ENCODE data around the gene TNFRSF18.

TNFRSF18 gene
- long read RNA-seq, partial matches to known transcripts: 0 of 1 reads
- long read RNA-seq, other reads (novel, unspliced or antisense): 1 of 1 reads

- Histone ChIP-seq H3K27ac (replicated peaks) (no peak within 1 kb of the TSS), H3K4me3 (replicated peaks; ENCODE audit: insufficient read depth, low read length) (no peak within 1 kb of the TSS), H3K27me3 (ENCODE audit: insufficient read depth, poor library complexity, severe bottlenecking) (peaks cover 48% of the 10 kb centered on the region)
- DNase-seq (ENCODE audit: low read depth in 1 of 2, low spot score in 1 of 2): no peak
- TF ChIP-seq CTCF (IDR thresholded peaks at IDR 0.05; ENCODE audit: insufficient read depth, low read length) (no peak), GABPA (IDR thresholded peaks at IDR 0.05; ENCODE audit: low read depth) (no peak), SPI1 (IDR thresholded peaks at IDR 0.05; ENCODE audit: borderline replicate concordance, low read depth) (no peak), REST (IDR thresholded peaks at IDR 0.05; ENCODE audit: insufficient replicate concordance, low read depth) (no peak), POLR2AphosphoS5 (IDR thresholded peaks at IDR 0.05; ENCODE audit: low read depth) (no peak)
Measured at GRCh38 chr1:1206376-1206965, at the start of gene TNFRSF18. TSS of gene TNFRSF18 (minus strand) at chr1:1206592. CDS start at chr1:1206571, 21 bp downstream.

GRCh38 chr1:1255611-1256010 is 49.2 kb upstream of the TNFRSF18 start:
- Histone ChIP-seq H3K27me3 (ENCODE audit: insufficient read depth, poor library complexity, severe bottlenecking) (no peaks in the 10 kb centered on the region), H3K4me3 (replicated peaks; ENCODE audit: insufficient read depth, low read length) (no peak overlapping the region), H3K27ac (replicated peaks) (no peak overlapping the region)
- TF ChIP-seq GABPA (IDR thresholded peaks at IDR 0.05; ENCODE audit: low read depth) (no peak), CTCF (IDR thresholded peaks at IDR 0.05; ENCODE audit: insufficient read depth, low read length) (no peak), REST (IDR thresholded peaks at IDR 0.05; ENCODE audit: insufficient replicate concordance, low read depth) (no peak), SPI1 (IDR thresholded peaks at IDR 0.05; ENCODE audit: borderline replicate concordance, low read depth) (no peak), POLR2AphosphoS5 (IDR thresholded peaks at IDR 0.05; ENCODE audit: low read depth) (no peak)
- DNase-seq (ENCODE audit: low read depth in 1 of 2, low spot score in 1 of 2): no peak

- H3K27ac ChIP-seq (replicated peaks): no peak overlapping the region
- no peaks in the 10 kb centered on the region for H3K27me3 ChIP-seq (ENCODE audit: insufficient read depth, poor library complexity, severe bottlenecking)
- no peak for DNase-seq (ENCODE audit: low read depth in 1 of 2, low spot score in 1 of 2)
- TF ChIP-seq GABPA (IDR thresholded peaks at IDR 0.05; ENCODE audit: low read depth) (no peak), REST (IDR thresholded peaks at IDR 0.05; ENCODE audit: insufficient replicate concordance, low read depth) (no peak)
- H3K4me3 ChIP-seq (replicated peaks; ENCODE audit: insufficient read depth, low read length): no peak overlapping the region
Measured at GRCh38 chr1:1255078-1255477, 48.7 kb upstream of the TNFRSF18 start.
